Common myeloid progenitor, CD34-positive (primary cell): Measurements from ENCODE around the gene ARID5A. TPM values are rescaled to one million over a fixed set of nuclear protein-coding genes. Genes with fewer than 3 reads are reported as not detected.

Source experiments
- CTCF ChIA-PET: fragments of 350-600 bp; sonication (Branson Sonifier 250); formaldehyde crosslinking; loops from one replicate; lab custom pipeline; 2021; ENCODE audit warnings: antibody characterized with exemption; lab: Charles Lee
- POLR2A ChIA-PET: fragments of 350-600 bp; sonication (Branson Sonifier 250); formaldehyde crosslinking; loops from one replicate; lab custom pipeline; 2021; ENCODE audit warnings: antibody characterized with exemption; lab: Charles Lee
- DNase-seq, 3 donors: peaks; one replicate each; pipeline versions ENCODE4 v3.0.0 to v3.0.0-alpha.2; 2013
- H3K27ac ChIP-seq, 2 experiments: 1 replicate in 1 of 2; 2 replicates in 1 of 2; pipeline ENCODE4 v1.7.0; 2013; ENCODE audit warnings: inconsistent platforms in 2 of 2, low read length in 2 of 2, mild to moderate bottlenecking in 2 of 2, low read depth in 1 of 2, moderate library complexity in 1 of 2; ENCODE audit not compliant: severe bottlenecking in 2 of 2, insufficient read depth in 1 of 2, poor library complexity in 1 of 2
- H3K27me3 ChIP-seq, 5 experiments: replicated peaks in 2 of 5; 1 replicate in 3 of 5; 2 replicates in 2 of 5; pipeline versions ENCODE4 v1.6.1 to v1.7.0; 2013; ENCODE audit warnings: low read length in 4 of 5, mild to moderate bottlenecking in 2 of 5, moderate library complexity in 2 of 5, inconsistent platforms in 1 of 5; ENCODE audit not compliant: insufficient read depth in 5 of 5, control insufficient read depth in 4 of 5
- H3K36me3 ChIP-seq, 4 experiments: 1 replicate in 2 of 4; 2 replicates in 2 of 4; pipeline versions ENCODE4 v1.6.1 to v1.7.0; 2013; ENCODE audit warnings: low read length in 3 of 4, control low read depth in 1 of 4, mild to moderate bottlenecking in 1 of 4; ENCODE audit not compliant: control insufficient read depth in 4 of 4, insufficient read depth in 4 of 4
- H3K4me1 ChIP-seq, 4 experiments: 1 replicate in 3 of 4; 2 replicates in 1 of 4; pipeline versions ENCODE4 v1.6.1 to v1.7.1; 2013; ENCODE audit warnings: low read length in 3 of 4, mild to moderate bottlenecking in 3 of 4, control low read depth in 1 of 4, inconsistent platforms in 1 of 4, moderate library complexity in 1 of 4; ENCODE audit not compliant: control insufficient read depth in 4 of 4, insufficient read depth in 4 of 4; ENCODE audit errors: control extremely low read depth in 1 of 4
- H3K4me3 ChIP-seq, 7 experiments: 1 replicate in 4 of 7; 2 replicates in 3 of 7; pipeline versions ENCODE4 v1.5.1 to v1.7.0; 2013; ENCODE audit warnings: mild to moderate bottlenecking in 7 of 7, low read length in 6 of 7, moderate library complexity in 6 of 7, inconsistent platforms in 2 of 7, low read depth in 2 of 7, control low read depth in 1 of 7; ENCODE audit not compliant: insufficient read depth in 4 of 7, control insufficient read depth in 1 of 7; ENCODE audit errors: extremely low read depth in 1 of 7
- H3K9me3 ChIP-seq, 5 experiments: 1 replicate in 4 of 5; 2 replicates in 1 of 5; pipeline versions ENCODE4 v1.6.1 to v1.7.1; 2013; ENCODE audit warnings: low read length in 4 of 5, mild to moderate bottlenecking in 2 of 5, inconsistent platforms in 1 of 5, low read depth in 1 of 5, moderate library complexity in 1 of 5; ENCODE audit not compliant: control insufficient read depth in 4 of 5, insufficient read depth in 2 of 5; ENCODE audit errors: control extremely low read depth in 1 of 5
- WGBS: methylation state at CpG from one replicate; pipeline ENCODE4 v1.1.5; 2013; ENCODE audit not compliant: insufficient coverage; 5-methylcytosine and 5-hydroxymethylcytosine counted together
- polyA plus RNA-seq: library from polyadenylated mRNA; unstranded; fragments of 120-200 nt; gene quantifications from one replicate; pipeline ENCODE4 v1.2.1, GENCODE V29; 2013

ARID5A gene
- 25.7 TPM for polyA plus RNA-seq

- H3K4me1 ChIP-seq, result peaks cover 11 to 78% (median 71%) of the 10 kb centered on the region in 4 experiments
- DNase-seq, result peak; percentile 90 to 94 (median 94)
- H3K4me3 ChIP-seq, result peak within 1 kb of the TSS; percentile 62 to 85 (median 67)
- no peaks in the 10 kb centered on the region for H3K9me3 ChIP-seq
- no peaks in the 10 kb centered on the region for H3K27me3 ChIP-seq
- ChIA-PET POLR2A (interaction anchor here (0.8 to 4.8 kb wide), 4 partner anchors 8 to 30 kb away, joined by 3 to 88 read pairs (median 38); no protein-coding TSS in a partner anchor), CTCF (interaction anchor here (20.2 to 22.8 kb wide), 2 partner anchors 3 to 11 kb away, joined by 429 read pairs; partner anchors contain the start of gene ARID5A)
- H3K36me3 ChIP-seq, result peaks cover 0 to 10% (median 4%) of the 10 kb centered on the region in 4 experiments
- 1% methylated on average over 46 of the region's 69 CpGs for WGBS
- peak within 1 kb of the TSS; percentile 74 to 89 for H3K27ac ChIP-seq
Observed at GRCh38 chr2:96536445-96537065, at the start of gene ARID5A. Gene ARID5A, plus strand, starts transcription at chr2:96536752. Its CDS starts 75 bp downstream, at chr2:96536827.

GRCh38 chr2:96489261-96489660 is 47.3 kb upstream of the ARID5A start:
- Histone ChIP-seq H3K27ac (no peak overlapping the region), H3K4me1 (peaks cover 0 to 17% (median 14%) of the 10 kb centered on the region in 4 experiments), H3K9me3 (no peaks in the 10 kb centered on the region), H3K27me3 (no peaks in the 10 kb centered on the region), H3K36me3 (no peaks in the 10 kb centered on the region), H3K4me3 (no peak overlapping the region)
- POLR2A ChIA-PET, result no interaction called here
- CTCF ChIA-PET, result interaction anchor here (1.0 to 1.6 kb wide), 3 partner anchors 11 to 18 kb away, joined by 3 to 12 read pairs (median 4); no protein-coding TSS in a partner anchor
- DNase-seq, result no peak
- WGBS, result no CpG with 5 or more reads among the region's 3 CpGs

GRCh38 chr2:96489663-96490062 is 46.9 kb upstream of the ARID5A start:
- Histone ChIP-seq H3K27me3 (no peaks in the 10 kb centered on the region), H3K9me3 (peaks cover 0 to 2% (median 0%) of the 10 kb centered on the region in 5 experiments), H3K4me3 (no peak overlapping the region), H3K4me1 (peaks cover 0 to 17% (median 14%) of the 10 kb centered on the region in 4 experiments), H3K36me3 (no peaks in the 10 kb centered on the region), H3K27ac (no peak overlapping the region)
- 14% methylated on average over 1 of the region's 1 CpG for WGBS
- CTCF ChIA-PET, result interaction anchor here (1.0 to 1.6 kb wide), 4 partner anchors 10 to 18 kb away, joined by 3 to 12 read pairs (median 4); no protein-coding TSS in a partner anchor
- POLR2A ChIA-PET, result no interaction called here
- peak in 2 of 3 donors; percentile 30 to 36 for DNase-seq

- Histone ChIP-seq H3K4me1 (peaks cover 0 to 3% (median under 1%) of the 10 kb centered on the region in 4 experiments), H3K27ac (no peak overlapping the region), H3K9me3 (peaks cover 0 to 7% (median 6%) of the 10 kb centered on the region in 5 experiments), H3K36me3 (no peaks in the 10 kb centered on the region), H3K4me3 (no peak overlapping the region), H3K27me3 (no peaks in the 10 kb centered on the region)
- POLR2A ChIA-PET, result no interaction called here
- WGBS, result no CpG with 5 or more reads among the region's 1 CpG
- CTCF ChIA-PET, result interaction anchor here (1.0 to 1.4 kb wide), 4 partner anchors 8 to 19 kb away, joined by 3 to 5 read pairs (median 4); no protein-coding TSS in a partner anchor
- DNase-seq, result no peak
Observed at GRCh38 chr2:96491860-96492497, 44.6 kb upstream of the ARID5A start.

- WGBS, result 100% methylated on average over 3 of the region's 5 CpGs
- Histone ChIP-seq H3K9me3 (peaks cover 0 to 7% (median 6%) of the 10 kb centered on the region in 5 experiments), H3K27me3 (no peaks in the 10 kb centered on the region), H3K4me1 (peaks cover 0 to 12% (median 7%) of the 10 kb centered on the region in 4 experiments), H3K4me3 (no peak overlapping the region), H3K27ac (no peak overlapping the region), H3K36me3 (no peaks in the 10 kb centered on the region)
- CTCF ChIA-PET, result interaction anchor here (1.2 to 1.4 kb wide), 3 partner anchors 9 to 18 kb away, joined by 3 to 5 read pairs (median 4); no protein-coding TSS in a partner anchor
- POLR2A ChIA-PET, result no interaction called here
- DNase-seq, result no peak
Observed at GRCh38 chr2:96493072-96493471, 43.5 kb upstream of the ARID5A start.

GRCh38 chr2:96494188-96494587 is 42.4 kb upstream of the ARID5A start:
- no peak overlapping the region for H3K27ac ChIP-seq
- WGBS, result 83% methylated on average over 1 of the region's 1 CpG
- H3K4me1 ChIP-seq, result peaks cover 0 to 15% (median 7%) of the 10 kb centered on the region in 4 experiments
- H3K27me3 ChIP-seq, result no peaks in the 10 kb centered on the region
- POLR2A ChIA-PET, result no interaction called here
- CTCF ChIA-PET, result interaction anchor here (1.4 kb wide), 1 partner anchor 87 kb away, joined by 4 read pairs; no protein-coding TSS in a partner anchor
- no peaks in the 10 kb centered on the region for H3K36me3 ChIP-seq
- no peak for DNase-seq
- H3K4me3 ChIP-seq, result no peak overlapping the region
- peaks cover 0 to 7% (median 6%) of the 10 kb centered on the region in 5 experiments for H3K9me3 ChIP-seq
